Measurements from ENCODE around the gene TMEM161B.
"Not testable (repeated sequence)": the region's sequence is repeated elsewhere in the genome, so short reads cannot be mapped to it uniquely, and the experiment has no call there.

TMEM161B gene

DNA sequence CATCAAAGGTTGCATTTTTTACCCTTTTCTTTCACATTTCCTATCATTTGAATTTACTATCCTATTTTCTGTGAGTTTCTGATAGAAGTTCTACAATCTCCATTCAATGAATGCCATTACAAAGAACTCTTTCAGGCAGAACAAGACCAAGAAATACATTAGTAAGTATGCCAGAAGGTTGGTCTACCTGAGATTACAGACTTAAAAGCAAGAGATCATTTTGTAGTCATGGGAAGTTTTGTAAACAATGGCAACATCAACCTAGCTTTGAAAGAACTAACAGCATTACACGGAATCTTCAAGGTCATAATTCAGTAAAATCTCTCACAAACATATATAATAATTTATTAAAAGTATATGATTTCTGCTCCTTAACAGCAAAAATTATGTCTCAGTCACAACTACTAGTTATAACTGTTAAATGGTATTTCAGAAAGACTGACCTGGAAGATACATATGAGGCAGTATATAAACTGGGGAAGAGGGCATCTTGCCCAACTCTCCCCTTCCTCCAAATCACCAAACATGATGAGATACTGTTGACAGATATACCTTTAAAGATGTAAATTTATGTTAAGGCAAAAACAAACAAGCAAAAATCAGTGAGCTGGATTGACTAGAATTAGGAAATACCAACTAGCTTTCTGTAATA lies 23.3 kb downstream of the TMEM161B start:
- TF ChIP-seq, protein P1, sequence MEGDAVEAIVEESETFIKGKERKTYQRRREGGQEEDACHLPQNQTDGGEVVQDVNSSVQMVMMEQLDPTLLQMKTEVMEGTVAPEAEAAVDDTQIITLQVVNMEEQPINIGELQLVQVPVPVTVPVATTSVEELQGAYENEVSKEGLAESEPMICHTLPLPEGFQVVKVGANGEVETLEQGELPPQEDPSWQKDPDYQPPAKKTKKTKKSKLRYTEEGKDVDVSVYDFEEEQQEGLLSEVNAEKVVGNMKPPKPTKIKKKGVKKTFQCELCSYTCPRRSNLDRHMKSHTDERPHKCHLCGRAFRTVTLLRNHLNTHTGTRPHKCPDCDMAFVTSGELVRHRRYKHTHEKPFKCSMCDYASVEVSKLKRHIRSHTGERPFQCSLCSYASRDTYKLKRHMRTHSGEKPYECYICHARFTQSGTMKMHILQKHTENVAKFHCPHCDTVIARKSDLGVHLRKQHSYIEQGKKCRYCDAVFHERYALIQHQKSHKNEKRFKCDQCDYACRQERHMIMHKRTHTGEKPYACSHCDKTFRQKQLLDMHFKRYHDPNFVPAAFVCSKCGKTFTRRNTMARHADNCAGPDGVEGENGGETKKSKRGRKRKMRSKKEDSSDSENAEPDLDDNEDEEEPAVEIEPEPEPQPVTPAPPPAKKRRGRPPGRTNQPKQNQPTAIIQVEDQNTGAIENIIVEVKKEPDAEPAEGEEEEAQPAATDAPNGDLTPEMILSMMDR (IDR thresholded peaks at IDR 0.05; ENCODE audit: insufficient read depth, low read length, poor library complexity, severe bottlenecking), result no peak
- TF ChIP-seq EZH2phosphoT487 (conservative IDR thresholded peaks at IDR 0.05; ENCODE audit: low read length), result no peak
- no peaks in the 10 kb centered on the region for H3F3A ChIP-seq (ENCODE audit: insufficient read depth)
- H3K9me3 ChIP-seq (ENCODE audit: insufficient read depth, low read length), result no peaks in the 10 kb centered on the region
- H3K9me2 ChIP-seq (replicated peaks; ENCODE audit: insufficient read depth, low read length), result no peaks in the 10 kb centered on the region
- H3K36me3 ChIP-seq (ENCODE audit: low read length), result no peaks in the 10 kb centered on the region
- H3K27ac ChIP-seq (ENCODE audit: low read depth, low read length), result no peak overlapping the region
- no peak overlapping the region for H3K4me2 ChIP-seq (ENCODE audit: low read depth, low read length, poor library complexity, severe bottlenecking)
- peaks cover 33% of the 10 kb centered on the region for H4K20me1 ChIP-seq (ENCODE audit: low read depth, low read length)
- no peak overlapping the region for H3K4me3 ChIP-seq (ENCODE audit: insufficient read depth, low read length, poor library complexity, severe bottlenecking)
- H3K9ac ChIP-seq (ENCODE audit: low read length), result no peak overlapping the region
- H3K79me2 ChIP-seq (ENCODE audit: insufficient read depth, low read length), result peaks cover 99% of the 10 kb centered on the region
- H3K27me3 ChIP-seq (ENCODE audit: low read length), result no peaks in the 10 kb centered on the region
- H2AFZ ChIP-seq (ENCODE audit: low read depth, low read length, severe bottlenecking), result no peak overlapping the region

DNA sequence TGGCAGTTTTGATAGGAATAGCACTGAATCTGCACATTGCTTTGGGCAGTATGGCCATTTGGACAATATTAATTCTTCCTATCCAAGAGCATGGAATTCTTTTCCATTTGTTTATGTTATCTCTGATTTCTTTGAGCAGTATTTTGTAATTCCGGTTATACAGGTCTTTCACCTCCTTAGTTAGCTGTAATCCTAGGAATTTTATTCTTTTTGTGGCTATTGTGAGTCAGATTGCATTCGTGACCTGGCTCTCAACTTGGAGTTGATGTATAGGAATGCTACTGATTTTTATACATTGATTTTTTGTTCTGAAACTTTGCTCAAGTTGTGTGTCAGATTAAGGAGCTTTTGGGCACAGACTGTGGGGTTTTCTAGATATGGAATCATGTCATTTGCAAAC lies 24.0 kb downstream of the TMEM161B start:
- peaks cover 33% of the 10 kb centered on the region for H4K20me1 ChIP-seq (ENCODE audit: low read depth, low read length)
- peaks cover 98% of the 10 kb centered on the region for H3K79me2 ChIP-seq (ENCODE audit: insufficient read depth, low read length)
- H3K4me3 ChIP-seq (ENCODE audit: insufficient read depth, low read length, poor library complexity, severe bottlenecking), result no peak overlapping the region
- TF ChIP-seq EZH2phosphoT487 (conservative IDR thresholded peaks at IDR 0.05; ENCODE audit: low read length), result no peak
- TF ChIP-seq, protein P1 (IDR thresholded peaks at IDR 0.05; ENCODE audit: insufficient read depth, low read length, poor library complexity, severe bottlenecking), result no peak
- H3K27me3 ChIP-seq (ENCODE audit: low read length), result no peaks in the 10 kb centered on the region
- no peak overlapping the region for H3K4me2 ChIP-seq (ENCODE audit: low read depth, low read length, poor library complexity, severe bottlenecking)
- H3K9me2 ChIP-seq (replicated peaks; ENCODE audit: insufficient read depth, low read length), result no peaks in the 10 kb centered on the region
- H3K36me3 ChIP-seq (ENCODE audit: low read length), result peaks cover 2% of the 10 kb centered on the region; the same call in 1 of the 2 replicates
- H2AFZ ChIP-seq (ENCODE audit: low read depth, low read length, severe bottlenecking), result no peak overlapping the region
- no peak overlapping the region for H3K9ac ChIP-seq (ENCODE audit: low read length)
- H3K9me3 ChIP-seq (ENCODE audit: insufficient read depth, low read length), result no peaks in the 10 kb centered on the region
- H3K27ac ChIP-seq (ENCODE audit: low read depth, low read length), result no peak overlapping the region
- H3F3A ChIP-seq (ENCODE audit: insufficient read depth), result no peaks in the 10 kb centered on the region

DNA sequence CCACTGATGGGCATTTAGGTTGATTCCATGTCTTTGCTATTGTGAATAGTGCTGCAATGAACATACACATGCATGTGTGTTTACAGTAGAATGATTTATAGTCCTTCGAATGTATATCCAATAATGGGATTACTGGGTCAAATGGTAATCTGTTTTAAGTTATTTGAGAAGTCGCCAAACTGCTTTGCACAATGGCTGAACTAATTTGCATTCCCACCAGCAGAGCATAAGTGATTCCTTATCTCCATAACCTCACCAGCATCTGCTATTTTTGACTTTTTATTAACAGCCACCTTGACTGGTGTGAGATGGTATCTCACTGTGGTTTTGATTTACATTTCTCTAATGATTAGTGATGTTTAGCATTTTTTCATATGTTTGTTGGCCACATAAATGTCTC lies 25.2 kb downstream of the TMEM161B start:
- H3K9me3 ChIP-seq (ENCODE audit: insufficient read depth, low read length); H3K27ac ChIP-seq (ENCODE audit: low read depth, low read length); H3K36me3 ChIP-seq (ENCODE audit: low read length); H3K9me2 ChIP-seq (replicated peaks; ENCODE audit: insufficient read depth, low read length); H3K9ac ChIP-seq (ENCODE audit: low read length); H2AFZ ChIP-seq (ENCODE audit: low read depth, low read length, severe bottlenecking); H3K4me2 ChIP-seq (ENCODE audit: low read depth, low read length, poor library complexity, severe bottlenecking); H3K4me3 ChIP-seq (ENCODE audit: insufficient read depth, low read length, poor library complexity, severe bottlenecking); H3F3A ChIP-seq (ENCODE audit: insufficient read depth); H3K27me3 ChIP-seq (ENCODE audit: low read length): not testable (repeated sequence)
- Histone ChIP-seq H3K79me2 (ENCODE audit: insufficient read depth, low read length) (peaks cover 91% of the 10 kb centered on the region), H4K20me1 (ENCODE audit: low read depth, low read length) (peaks cover 34% of the 10 kb centered on the region)

DNA sequence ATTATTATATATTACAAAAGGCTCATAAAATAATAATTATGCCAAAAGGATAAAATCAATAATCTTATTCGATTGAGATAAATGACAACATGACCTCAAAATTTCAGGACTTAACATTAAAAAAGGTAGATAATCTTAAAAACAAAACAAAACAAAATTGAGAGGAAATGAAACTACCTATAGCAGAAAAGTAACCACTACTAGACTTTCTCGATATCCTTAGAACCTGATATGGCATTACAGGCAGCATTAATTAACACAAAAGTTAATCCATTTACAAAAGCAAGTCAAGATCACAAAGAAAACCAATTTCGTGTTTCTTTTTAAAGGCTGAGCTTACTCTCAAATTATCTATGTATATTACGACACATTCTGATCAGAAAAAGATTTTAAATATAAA lies 29.9 kb downstream of the TMEM161B start:
- Histone ChIP-seq H3F3A (ENCODE audit: insufficient read depth) (peaks cover 6% of the 10 kb centered on the region; the same call in 1 of the 2 replicates), H4K20me1 (ENCODE audit: low read depth, low read length) (peaks cover 15% of the 10 kb centered on the region; the same call in 1 of the 2 replicates), H3K36me3 (ENCODE audit: low read length) (peaks cover 18% of the 10 kb centered on the region), H3K9me3 (ENCODE audit: insufficient read depth, low read length) (no peaks in the 10 kb centered on the region), H3K9me2 (replicated peaks; ENCODE audit: insufficient read depth, low read length) (no peaks in the 10 kb centered on the region), H3K27ac (ENCODE audit: low read depth, low read length) (no peak overlapping the region), H3K4me2 (ENCODE audit: low read depth, low read length, poor library complexity, severe bottlenecking) (no peak overlapping the region), H3K27me3 (ENCODE audit: low read length) (no peaks in the 10 kb centered on the region), H3K4me3 (ENCODE audit: insufficient read depth, low read length, poor library complexity, severe bottlenecking) (no peak overlapping the region), H3K9ac (ENCODE audit: low read length) (no peak overlapping the region), H2AFZ (ENCODE audit: low read depth, low read length, severe bottlenecking) (no peak overlapping the region), H3K79me2 (ENCODE audit: insufficient read depth, low read length) (peaks cover 46% of the 10 kb centered on the region)
- TF ChIP-seq, protein P1 (IDR thresholded peaks at IDR 0.05; ENCODE audit: insufficient read depth, low read length, poor library complexity, severe bottlenecking), result no peak

Measured in SU-DHL-6 (cell line).